ENCODE data around the gene DDRGK1.
"Not testable (repeated sequence)": the region's sequence is repeated elsewhere in the genome, so short reads cannot be mapped to it uniquely, and the experiment has no call there.

DDRGK1 gene

GRCh38 chr20:3215359-3215917 is 11.0 kb upstream of the DDRGK1 start:
- DNase-seq (ENCODE audit: low read depth): not testable (repeated sequence)

GRCh38 chr20:3213226-3213625 is 8.7 kb upstream of the DDRGK1 start:
- DNase-seq (ENCODE audit: low read depth): no peak

- DNase-seq (ENCODE audit: low read depth): no peak
Observed at GRCh38 chr20:3210346-3210745, 5.9 kb upstream of the DDRGK1 start.

- no peak for DNase-seq (ENCODE audit: low read depth)
Observed at GRCh38 chr20:3209946-3210317, 5.5 kb upstream of the DDRGK1 start.

GRCh38 chr20:3209257-3209945 is 4.9 kb upstream of the DDRGK1 start, which contains the start of gene ITPA:
Gene ITPA (plus strand): TSS chr20:3209498. CDS start chr20:3209552, 54 bp downstream.
- peak; percentile 49 for DNase-seq (ENCODE audit: low read depth)

GRCh38 chr20:3208786-3209256 is 4.3 kb upstream of the DDRGK1 start:
- no peak for DNase-seq (ENCODE audit: low read depth)

GRCh38 chr20:3203315-3204123 is 963 bp downstream of the DDRGK1 start:
- no peak for DNase-seq (ENCODE audit: low read depth)

GRCh38 chr20:3202965-3203314 is 1.5 kb downstream of the DDRGK1 start:
- no peak for DNase-seq (ENCODE audit: low read depth)

- DNase-seq (ENCODE audit: low read depth): no peak
Observed at GRCh38 chr20:3199976-3200755, 4.3 kb downstream of the DDRGK1 start.

GRCh38 chr20:3199206-3199605 is 5.3 kb downstream of the DDRGK1 start:
- DNase-seq (ENCODE audit: low read depth): no peak

GRCh38 chr20:3195590-3196237 is 8.8 kb downstream of the DDRGK1 start:
- DNase-seq (ENCODE audit: low read depth): no peak

- no peak for DNase-seq (ENCODE audit: low read depth)
Observed at GRCh38 chr20:3194617-3195280, 9.7 kb downstream of the DDRGK1 start.

GRCh38 chr20:3193806-3194616 is 10.5 kb downstream of the DDRGK1 start:
- DNase-seq (ENCODE audit: low read depth): no peak

GRCh38 chr20:3192226-3193015 is 12.1 kb downstream of the DDRGK1 start:
- no peak for DNase-seq (ENCODE audit: low read depth)

- no peak for DNase-seq (ENCODE audit: low read depth)
Observed at GRCh38 chr20:3190681-3191111, 13.8 kb downstream of the DDRGK1 start.

- no peak for DNase-seq (ENCODE audit: low read depth)
Observed at GRCh38 chr20:3189561-3190131, 14.8 kb downstream of the DDRGK1 start.

GRCh38 chr20:3188823-3189413 is 15.6 kb downstream of the DDRGK1 start:
- DNase-seq (ENCODE audit: low read depth): no peak

GRCh38 chr20:3187861-3188260 is 16.6 kb downstream of the DDRGK1 start:
- DNase-seq (ENCODE audit: low read depth): not testable (repeated sequence)
